CD4-positive, alpha-beta T cell treated with Interleukin-15 for 4 hours (primary cell): ENCODE measurements around the gene PLA2G5.

Experiments
- DNase-seq: peaks from one replicate; pipeline ENCODE4 v3.0.0-alpha.2; 2020; ENCODE audit warnings: low spot score

The PLA2G5 gene

DNA sequence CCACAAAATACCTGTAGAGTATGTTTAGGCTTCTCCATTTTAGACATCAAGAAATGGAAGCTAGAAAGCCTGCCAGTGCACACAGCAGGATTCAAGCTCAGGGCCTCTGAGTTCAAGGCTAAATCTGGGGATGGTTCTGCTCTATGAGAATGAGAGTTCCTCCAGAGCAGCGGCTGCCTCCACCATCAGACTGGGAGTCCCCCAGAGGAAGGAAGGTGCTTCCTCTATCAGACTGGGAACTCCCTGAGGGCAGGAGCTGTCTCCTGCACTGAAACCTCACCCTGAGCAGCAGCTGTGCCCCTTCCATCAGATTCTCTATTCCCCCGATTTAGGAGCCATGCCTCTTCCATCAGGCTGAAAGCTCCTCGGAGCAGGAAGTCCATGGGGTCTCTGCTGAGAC lies 20.1 kb downstream of the PLA2G5 start:
- DNase-seq, result no peak

DNA sequence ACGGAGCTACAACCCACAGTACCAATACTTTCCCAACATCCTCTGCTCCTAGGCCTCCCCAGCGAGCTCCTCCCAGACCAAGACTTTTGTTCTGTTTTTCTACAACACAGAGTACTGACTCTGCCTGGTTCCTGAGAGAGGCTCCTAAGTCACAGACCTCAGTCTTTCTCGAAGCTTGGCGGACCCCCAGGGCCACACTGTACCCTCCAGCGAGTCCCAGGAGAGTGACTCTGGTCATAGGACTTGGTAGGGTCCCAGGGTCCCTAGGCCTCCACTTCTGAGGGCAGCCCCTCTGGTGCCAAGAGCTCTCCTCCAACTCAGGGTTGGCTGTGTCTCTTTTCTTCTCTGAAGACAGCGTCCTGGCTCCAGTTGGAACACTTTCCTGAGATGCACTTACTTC lies 20.6 kb downstream of the PLA2G5 start:
- DNase-seq, result no peak

DNA sequence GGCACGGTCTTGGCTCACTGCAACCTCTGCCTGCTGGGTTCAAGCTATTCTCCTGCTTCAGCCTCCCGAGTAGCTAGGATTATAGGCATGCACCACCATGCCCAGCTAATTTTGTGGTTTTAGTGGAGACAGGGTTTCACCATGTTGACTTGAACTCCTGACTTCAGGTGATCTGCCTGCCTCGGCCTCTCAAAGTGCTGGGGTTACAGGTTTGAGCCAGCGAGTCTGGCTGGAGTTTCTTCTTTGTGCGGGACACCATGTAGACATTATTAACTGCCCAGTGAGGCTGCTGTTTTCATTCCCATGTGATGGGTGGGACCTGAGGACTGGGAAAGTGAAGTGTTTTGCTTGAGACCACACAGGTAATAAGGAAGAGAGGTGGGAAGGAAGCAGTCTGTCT lies 23.3 kb downstream of the PLA2G5 start:
- no peak for DNase-seq

GRCh38 chr1:20093940-20094391 lies 24.0 kb downstream of the PLA2G5 start:
- DNase-seq, result no peak

DNA sequence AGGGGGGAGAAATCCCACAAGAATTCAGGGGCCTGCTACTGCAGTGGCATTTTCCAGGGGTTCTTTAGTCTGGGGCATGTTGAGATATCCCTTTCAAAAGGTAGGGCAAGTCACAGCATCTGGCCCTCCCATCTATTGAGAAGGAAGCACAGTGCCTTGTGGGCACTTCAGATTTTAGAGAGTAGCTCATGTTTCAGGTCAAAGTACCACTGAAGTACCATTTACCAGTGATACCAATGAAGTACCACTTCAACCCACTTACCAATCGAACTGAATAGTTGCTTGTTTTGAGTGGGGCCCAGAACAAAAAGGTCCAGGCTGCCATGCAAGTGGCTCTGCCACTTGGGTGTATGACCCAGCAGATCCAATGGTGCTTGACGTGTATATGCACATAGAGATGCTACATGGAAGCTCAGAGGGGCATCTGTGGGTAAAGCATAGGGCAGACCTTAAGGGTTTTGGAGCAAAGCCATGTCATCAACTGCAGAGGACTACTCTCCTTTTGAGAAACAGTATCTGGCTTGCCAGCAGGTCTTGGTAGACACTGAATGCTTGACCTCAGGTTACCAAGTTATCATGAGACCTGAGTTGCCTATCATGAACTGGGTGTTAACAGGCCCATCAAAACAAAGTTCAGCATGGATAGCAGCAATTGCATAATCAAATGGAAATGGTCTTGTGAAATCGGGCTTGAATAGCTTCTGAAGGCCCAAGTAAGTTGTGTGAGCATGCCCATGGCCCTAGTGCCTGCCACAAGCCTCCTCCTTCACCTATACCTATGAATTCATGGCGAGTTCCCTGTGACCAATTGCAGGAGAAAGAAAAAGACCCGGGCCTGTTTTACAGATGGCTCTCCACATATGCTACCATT lies 25.8 kb downstream of the PLA2G5 start:
- no peak for DNase-seq

DNA sequence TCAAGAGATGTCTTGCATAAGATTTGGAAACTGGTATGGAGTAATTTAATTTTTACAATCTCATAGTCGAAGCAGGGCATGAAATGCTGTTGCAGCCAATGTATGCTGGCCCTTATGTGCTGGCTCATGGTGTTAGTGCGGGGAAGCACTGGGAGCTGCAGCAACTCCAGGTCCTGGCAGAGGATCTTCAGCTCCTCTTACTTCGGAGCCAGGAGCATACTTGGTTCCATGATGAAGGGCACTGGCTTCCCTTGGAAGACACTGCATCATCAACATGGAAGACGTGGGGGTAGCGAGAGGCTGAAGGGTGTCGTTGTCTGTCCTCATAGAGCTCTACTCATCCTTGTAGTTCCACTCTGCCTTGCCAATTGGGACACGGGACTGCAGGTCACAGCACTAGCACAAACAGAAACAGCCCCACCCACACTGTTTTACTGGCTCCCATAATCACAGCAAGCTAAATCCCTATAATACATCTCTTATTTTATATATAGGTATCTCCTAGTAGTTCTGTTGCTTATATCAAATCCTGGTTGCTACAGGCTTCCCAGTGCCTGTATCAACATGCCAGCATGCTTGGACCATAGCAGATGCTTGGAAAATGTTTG lies 26.9 kb downstream of the PLA2G5 start:
- DNase-seq, result no peak

- DNase-seq, result no peak
Observed at GRCh38 chr1:20099533-20099932, 29.5 kb downstream of the PLA2G5 start.

GRCh38 chr1:20100632-20101355 lies 30.8 kb downstream of the PLA2G5 start:
- DNase-seq, result peak; percentile 17

GRCh38 chr1:20102875-20103274 lies 32.9 kb downstream of the PLA2G5 start:
- no peak for DNase-seq

DNA sequence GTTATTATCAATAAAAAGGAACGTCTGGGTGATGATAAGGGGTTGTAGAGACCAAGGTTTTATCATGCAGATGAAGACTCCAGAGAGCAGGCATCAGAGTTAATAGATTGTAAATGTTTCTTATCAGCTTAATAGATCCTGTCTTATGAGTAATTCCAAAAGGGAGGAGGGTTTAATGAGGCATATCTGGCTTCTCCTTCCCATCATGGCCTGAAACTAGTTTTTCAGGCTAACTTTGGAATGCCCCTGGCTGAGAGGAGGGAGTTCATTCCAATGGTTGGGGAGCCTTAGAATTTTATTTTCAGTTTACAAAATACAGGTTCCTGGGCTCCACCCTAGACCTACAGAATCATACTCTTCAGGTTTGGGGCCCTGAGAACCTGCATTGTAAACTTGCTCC lies 35.9 kb downstream of the PLA2G5 start:
- DNase-seq, result no peak

DNA sequence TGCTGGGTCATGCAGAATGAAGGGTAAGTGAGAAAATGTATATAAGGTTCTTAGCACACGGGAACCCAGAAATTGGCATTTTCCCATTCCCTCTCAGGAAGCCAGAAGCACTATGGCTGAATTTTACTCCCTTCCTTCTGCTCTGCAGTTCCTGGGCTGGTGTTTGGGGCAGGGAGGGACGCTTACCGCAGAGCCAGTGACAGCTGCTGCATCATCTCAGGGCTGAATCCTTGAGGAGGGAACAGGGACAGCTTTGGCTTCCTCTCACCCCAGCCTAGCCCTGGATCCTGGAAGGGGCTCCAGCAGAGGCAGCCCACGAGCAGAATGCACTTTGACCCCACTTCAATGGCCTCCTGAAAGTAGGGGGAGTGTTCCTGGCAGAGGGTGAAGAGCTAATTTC lies 37.4 kb downstream of the PLA2G5 start:
- no peak for DNase-seq

DNA sequence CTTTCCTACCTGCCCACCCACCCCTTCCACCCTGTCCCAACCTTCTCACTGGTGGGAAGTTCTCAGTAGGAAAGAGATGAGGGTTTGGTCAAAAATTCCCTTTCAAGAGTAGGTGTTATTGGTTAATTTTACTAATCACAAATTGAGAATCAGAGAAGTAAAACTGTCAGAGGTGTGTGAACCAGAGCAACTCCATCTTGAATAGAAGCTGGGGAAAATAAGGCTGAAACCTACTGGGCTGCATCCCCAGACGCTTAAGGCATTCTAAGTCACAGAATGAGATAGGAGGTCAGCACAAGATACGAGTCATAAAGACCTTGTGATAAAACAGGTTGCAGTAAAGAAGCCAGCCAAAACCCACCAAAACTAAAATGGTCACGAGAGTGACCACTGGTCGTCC lies 37.8 kb downstream of the PLA2G5 start:
- DNase-seq, result no peak

- no peak for DNase-seq
Observed at GRCh38 chr1:20108366-20109123, 38.6 kb downstream of the PLA2G5 start.

- DNase-seq, result no peak
Observed at GRCh38 chr1:20109223-20109856, 39.3 kb downstream of the PLA2G5 start.

DNA sequence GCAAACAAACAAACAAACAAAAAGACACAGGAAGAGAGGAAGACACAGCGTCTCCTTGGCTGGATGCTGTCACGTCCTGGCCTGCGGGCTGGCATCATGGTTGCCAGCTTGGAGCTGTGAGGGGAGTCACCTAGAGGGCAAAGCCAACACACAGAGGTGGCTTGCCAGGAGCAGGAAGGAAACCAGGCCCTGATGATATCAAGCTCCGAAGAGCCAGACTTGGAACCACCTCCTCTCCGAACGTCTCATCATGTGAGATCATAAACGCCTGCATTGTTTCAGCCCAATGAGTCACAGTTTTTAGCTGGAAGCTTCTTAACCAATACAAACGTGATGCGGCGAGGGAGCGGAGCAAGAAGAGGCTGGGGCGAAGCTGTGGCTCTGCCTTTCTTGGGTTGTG lies 40.7 kb downstream of the PLA2G5 start:
- DNase-seq, result no peak

GRCh38 chr1:20111452-20111851 lies 41.5 kb downstream of the PLA2G5 start:
- DNase-seq, result no peak

- no peak for DNase-seq
Observed at GRCh38 chr1:20112279-20113000, 42.4 kb downstream of the PLA2G5 start.

DNA sequence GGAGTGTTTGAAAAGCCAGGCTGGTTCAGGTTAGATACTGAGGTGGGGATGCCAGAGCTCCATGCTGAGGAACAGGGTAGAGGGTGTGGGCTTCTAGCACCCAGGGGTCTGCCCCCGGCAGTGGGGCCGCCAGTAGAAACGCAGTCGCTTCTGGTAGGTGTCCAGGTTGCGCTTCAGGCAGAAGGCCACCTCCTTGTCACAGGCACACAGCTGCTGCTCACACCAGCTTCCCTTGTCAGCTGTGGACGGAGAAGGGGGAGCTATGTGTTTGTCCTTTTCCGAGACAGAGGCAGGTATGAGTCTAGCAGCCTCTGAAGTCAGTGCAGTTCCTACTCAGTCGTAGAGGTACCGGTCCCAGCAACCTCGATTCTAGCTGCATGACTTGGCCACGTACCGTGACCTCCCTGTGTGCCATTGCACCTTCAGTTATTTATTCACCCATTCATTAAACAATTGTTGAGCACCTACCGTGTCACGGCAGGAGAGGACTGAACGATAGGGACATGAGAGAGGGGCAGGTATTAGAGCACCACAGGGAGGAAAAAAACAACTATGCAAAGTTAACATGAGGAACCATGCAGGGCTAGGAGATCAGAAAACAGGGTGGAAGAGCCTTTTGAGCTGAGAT lies 44.1 kb downstream of the PLA2G5 start:
- DNase-seq, result no peak

- no peak for DNase-seq
Observed at GRCh38 chr1:20115479-20115878, 45.5 kb downstream of the PLA2G5 start.

DNA sequence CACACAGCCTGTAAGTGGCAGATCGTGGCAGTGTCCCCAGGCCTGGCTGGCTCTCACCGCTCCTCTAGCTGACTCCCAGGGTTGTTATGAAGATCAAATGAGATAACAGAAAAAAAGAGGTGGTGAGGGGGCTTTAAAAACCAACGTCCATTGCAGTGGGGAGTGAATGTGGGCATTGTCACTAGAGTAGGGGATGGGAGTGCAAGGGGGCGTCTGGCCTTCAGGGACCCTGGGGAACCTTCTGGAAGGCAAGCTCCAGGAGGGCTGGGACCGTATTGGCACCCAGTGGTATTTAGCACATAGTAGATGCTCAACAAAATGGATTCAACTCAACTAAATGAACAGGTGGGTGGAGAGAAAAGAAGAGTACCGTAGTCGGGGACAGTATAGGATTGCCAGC lies 45.9 kb downstream of the PLA2G5 start:
- no peak for DNase-seq

- DNase-seq, result no peak
Observed at GRCh38 chr1:20117236-20117635, 47.2 kb downstream of the PLA2G5 start.
